Panc1 (cell line): ENCODE data around the gene SHANK2. TPM values are rescaled to one million over a fixed set of nuclear protein-coding genes. Genes with fewer than 3 reads are reported as not detected.

Experiments used
- ATAC-seq: fragments of 200-7000 bp; cut with Tn5 transposase; 2 replicates; pipeline ENCODE4 v1.9.1; 2020; ENCODE audit warnings: mild to moderate bottlenecking, moderate library complexity
- BruUV-seq: library from RNA; stranded (reverse); fragments of 400-500 nt; replicated peaks from 2 replicates; lab custom pipeline; 2021; lab: Mats Ljungman, UMichigan
- CTCF ChIA-PET: fragments of 300-600 bp; sonication (Branson Sonifier 250); formaldehyde crosslinking; loops from one replicate; lab custom pipeline; 2022; ENCODE audit warnings: antibody characterized with exemption; lab: Charles Lee
- POLR2A ChIA-PET: fragments of 300-600 bp; sonication (Branson Sonifier 250); formaldehyde crosslinking; loops from one replicate; lab custom pipeline; 2022; ENCODE audit warnings: antibody characterized with exemption; lab: Charles Lee
- DNase-seq: peaks from one replicate; pipeline ENCODE4 v3.0.0-alpha.2; 2010; ENCODE audit warnings: low read depth, low spot score
- H3K27ac ChIP-seq: 2 replicates; pipeline ENCODE4 v1.5.1; 2011; ENCODE audit warnings: mild to moderate bottlenecking, low read length, inconsistent platforms
- H3K27me3 ChIP-seq: fragments of 200-500 bp; sonication (Bioruptor generic); 2 replicates; pipeline ENCODE4 v1.6.0; 2014; ENCODE audit warnings: low read length, inconsistent platforms; ENCODE audit not compliant: control insufficient read depth, insufficient read depth
- H3K36me3 ChIP-seq: fragments of 200-500 bp; sonication (Bioruptor generic); 2 replicates; pipeline ENCODE4 v1.5.1; 2014; ENCODE audit warnings: inconsistent platforms, mild to moderate bottlenecking, low read length, moderate library complexity; ENCODE audit not compliant: control insufficient read depth, insufficient read depth
- H3K4me1 ChIP-seq: 2 replicates; pipeline ENCODE4 v1.5.1; 2011; ENCODE audit warnings: inconsistent platforms, mild to moderate bottlenecking, low read length, moderate library complexity; ENCODE audit not compliant: control insufficient read depth, insufficient read depth
- H3K4me3 ChIP-seq, 2 experiments: 2 replicates each; pipeline ENCODE4 v1.5.1; 2011 to 2012; ENCODE audit warnings: low read depth in 2 of 2, low read length in 2 of 2, mild to moderate bottlenecking in 2 of 2, inconsistent platforms in 1 of 2, moderate library complexity in 1 of 2
- H3K9me3 ChIP-seq: fragments of 200-500 bp; sonication (Bioruptor generic); 2 replicates; pipeline ENCODE4 v1.5.1; 2014; ENCODE audit warnings: low read depth, mild to moderate bottlenecking, inconsistent platforms, low read length, moderate library complexity; ENCODE audit not compliant: control insufficient read depth, insufficient read depth
- CTCF ChIP-seq: fragments of 450-650 bp; IDR thresholded peaks from 2 replicates; pipeline ENCODE4 v1.5.1; 2017; ENCODE audit warnings: mild to moderate bottlenecking
- POLR2AphosphoS5 ChIP-seq: IDR thresholded peaks from 2 replicates; pipeline ENCODE4 v1.6.1; 2012; ENCODE audit warnings: mild to moderate bottlenecking, low read depth, low read length, moderate library complexity
- REST ChIP-seq, 2 experiments: IDR thresholded peaks; 2 replicates each; pipeline ENCODE4 v1.6.1; 2011 to 2012; ENCODE audit warnings: low read depth in 2 of 2, control low read depth in 1 of 2, low read length in 1 of 2, mild to moderate bottlenecking in 1 of 2, moderate library complexity in 1 of 2; ENCODE audit not compliant: insufficient read depth in 1 of 2
- SIN3A ChIP-seq: IDR thresholded peaks from 2 replicates; pipeline ENCODE4 v1.6.1; 2012; ENCODE audit warnings: low read depth, mild to moderate bottlenecking, low read length, moderate library complexity, borderline replicate concordance; ENCODE audit not compliant: insufficient read depth
- TCF7L2 ChIP-seq: IDR thresholded peaks from 2 replicates; pipeline ENCODE4 v1.6.1; 2011; ENCODE audit warnings: mild to moderate bottlenecking, low read depth, low read length, inconsistent platforms
- in situ Hi-C: cut with HindIII; loops from 2 replicates; pipeline ENCODE4 v1.10.0; 2016; ENCODE audit warnings: low sequenced_read_pairs, low pct_unique_long_range_greater_than_20kb
- intact Hi-C: fragments of 100-400 bp; cut with micrococcal nuclease; formaldehyde crosslinking; loops from one replicate; pipeline ENCODE4 v1.10.0; 2022; ENCODE audit not compliant: unreplicated experiment
- total RNA-seq: library from RNA; stranded (reverse); gene quantifications from one replicate; pipeline ENCODE4 v1.2.1, GENCODE V29; 2021; ENCODE audit not compliant: unreplicated experiment

SHANK2 gene
- total RNA-seq, 1 experiment from 2014 or later = 1.7 TPM

GRCh38 chr11:71268706-71269321 is 16.4 kb upstream of the SHANK2 start:
- no peak for DNase-seq
- intact Hi-C loops = no loop called here
- ATAC-seq = no peak
- ChIA-PET POLR2A (no interaction called here), CTCF (no interaction called here)
- no peak for TF ChIP-seq TCF7L2
- no peak for TF ChIP-seq CTCF
- TF ChIP-seq REST (IDR thresholded peaks at IDR 0.05; ENCODE audit: insufficient read depth in 1 of 2, low read depth in 2 of 2, low read length in 1 of 2) = no peak
- Histone ChIP-seq H3K4me1 (no peaks in the 10 kb centered on the region), H3K27ac (no peak overlapping the region), H3K36me3 (no peaks in the 10 kb centered on the region), H3K4me3 (no peak overlapping the region), H3K27me3 (no peaks in the 10 kb centered on the region), H3K9me3 (0 out of 2 replicates have a peak, but pooled peaks cover 4% of the 10 kb centered on the region)
- no TSS peak for BruUV-seq
- in situ Hi-C loops = no loop called here

DNA sequence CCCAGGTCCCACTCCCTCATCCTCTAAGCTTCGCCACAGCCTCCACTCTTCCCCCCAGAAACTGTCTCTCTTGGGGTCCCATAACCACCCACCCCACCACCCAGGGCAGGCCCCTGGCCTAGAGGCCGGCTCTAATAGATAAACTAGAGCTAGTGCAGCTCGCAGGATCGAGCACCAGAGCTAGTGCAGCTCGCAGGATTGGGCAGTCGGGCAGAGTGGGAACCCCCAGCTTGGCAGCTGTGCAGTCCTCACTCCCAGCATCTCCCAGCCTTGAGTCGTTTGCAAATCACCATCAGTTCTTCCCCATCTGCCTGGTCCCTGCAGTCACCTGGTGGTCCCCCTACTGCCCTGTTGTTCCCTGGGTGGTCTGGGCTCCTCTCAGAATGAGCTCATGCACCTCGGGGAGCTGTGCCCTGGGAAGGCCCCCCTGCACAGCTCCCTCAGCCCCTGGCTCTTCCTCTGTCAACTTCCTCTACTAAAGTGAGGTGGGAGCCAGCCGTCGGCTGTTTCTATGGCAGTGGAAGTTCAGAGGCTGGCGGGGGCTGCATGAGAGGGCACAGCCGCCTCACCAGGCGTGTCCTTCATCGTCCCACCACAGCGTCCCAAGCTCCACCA is 15.5 kb upstream of the SHANK2 start:
- TF ChIP-seq REST (IDR thresholded peaks at IDR 0.05; ENCODE audit: insufficient read depth in 1 of 2, low read depth in 2 of 2, low read length in 1 of 2) (no peak), POLR2AphosphoS5 (no peak), SIN3A (no peak), TCF7L2 (no peak), CTCF (no peak)
- DNase-seq (no peak), ATAC-seq (no peak)
- no peak overlapping the region for H3K4me3 ChIP-seq
- no TSS peak for BruUV-seq
- H3K27ac ChIP-seq = no peak overlapping the region
- no peaks in the 10 kb centered on the region for H3K9me3 ChIP-seq
- POLR2A ChIA-PET = interaction anchor here (0.5 kb wide), 1 partner anchor 163 kb away, joined by 16 read pairs; no protein-coding TSS in a partner anchor
- CTCF ChIA-PET = no interaction called here
- in situ Hi-C loops = no loop called here
- intact Hi-C loops = no loop called here
- H3K27me3 ChIP-seq = no peaks in the 10 kb centered on the region
- H3K4me1 ChIP-seq = no peaks in the 10 kb centered on the region
- no peaks in the 10 kb centered on the region for H3K36me3 ChIP-seq
